H9 (cell line): ENCODE measurements around the gene ZBED2. TPM values are rescaled to one million over a fixed set of nuclear protein-coding genes. Genes with fewer than 3 reads are reported as not detected.

Experiments used
- DNase-seq: peaks from one replicate; pipeline ENCODE4 v3.0.0-alpha.2; 2017
- H2AFZ ChIP-seq: one replicate; pipeline ENCODE4 v1.6.1; 2013; ENCODE audit warnings: mild to moderate bottlenecking, low read length, control low read depth, moderate library complexity
- H2AK5ac ChIP-seq: 2 replicates; pipeline ENCODE4 v1.6.1; 2013; ENCODE audit warnings: low read length, control low read depth, mixed read lengths; ENCODE audit not compliant: insufficient read length
- H2BK120ac ChIP-seq: one replicate; pipeline ENCODE4 v1.6.1; 2013; ENCODE audit warnings: low read depth, mild to moderate bottlenecking, low read length, control low read depth, inconsistent platforms; ENCODE audit not compliant: poor library complexity, severe bottlenecking
- H2BK12ac ChIP-seq: 2 replicates; pipeline ENCODE4 v1.6.1; 2013; ENCODE audit warnings: low read length, control low read depth, mixed read lengths, low read depth; ENCODE audit not compliant: insufficient read length
- H2BK15ac ChIP-seq: 2 replicates; pipeline ENCODE4 v1.6.1; 2013; ENCODE audit warnings: low read depth, low read length, control low read depth
- H2BK20ac ChIP-seq: one replicate; pipeline ENCODE4 v1.6.1; 2013; ENCODE audit warnings: low read depth, mild to moderate bottlenecking, low read length, control low read depth, inconsistent platforms; ENCODE audit not compliant: poor library complexity, severe bottlenecking
- H2BK5ac ChIP-seq: 2 replicates; pipeline ENCODE4 v1.6.1; 2013; ENCODE audit warnings: low read length, control low read depth, mixed read lengths; ENCODE audit not compliant: insufficient read length
- H3K14ac ChIP-seq: 2 replicates; pipeline ENCODE4 v1.6.1; 2013; ENCODE audit warnings: low read length, control low read depth; ENCODE audit not compliant: insufficient read depth
- H3K18ac ChIP-seq: 2 replicates; pipeline ENCODE4 v1.6.1; 2013; ENCODE audit warnings: low read depth, mild to moderate bottlenecking, mixed read lengths, low read length, control low read depth; ENCODE audit not compliant: insufficient read length
- H3K23ac ChIP-seq: 2 replicates; pipeline ENCODE4 v1.6.1; 2013; ENCODE audit warnings: low read length, control low read depth, mixed read lengths, low read depth; ENCODE audit not compliant: insufficient read length
- H3K23me2 ChIP-seq: 2 replicates; pipeline ENCODE4 v1.6.1; 2013; ENCODE audit warnings: low read depth, mild to moderate bottlenecking, mixed read lengths, low read length, control low read depth; ENCODE audit not compliant: insufficient read length, poor library complexity, severe bottlenecking
- H3K27ac ChIP-seq: 2 replicates; pipeline ENCODE4 v1.5.1; 2013; ENCODE audit warnings: low read length, control low read depth, mixed read lengths, low read depth; ENCODE audit not compliant: insufficient read length
- H3K27me3 ChIP-seq: 2 replicates; pipeline ENCODE4 v1.6.1; 2013; ENCODE audit warnings: low read length, control low read depth, inconsistent platforms; ENCODE audit not compliant: insufficient read depth
- H3K4ac ChIP-seq: 2 replicates; pipeline ENCODE4 v1.6.1; 2013; ENCODE audit warnings: low read depth, mild to moderate bottlenecking, control low read depth, inconsistent platforms, low read length, moderate library complexity
- H3K4me1 ChIP-seq: 2 replicates; pipeline ENCODE4 v1.6.1; 2013; ENCODE audit warnings: low read length, control low read depth, inconsistent platforms; ENCODE audit not compliant: insufficient read depth
- H3K4me2 ChIP-seq: 2 replicates; pipeline ENCODE4 v1.6.1; 2013; ENCODE audit warnings: low read length, control low read depth, mixed read lengths; ENCODE audit not compliant: insufficient read length, insufficient read depth
- H3K56ac ChIP-seq: 2 replicates; pipeline ENCODE4 v1.6.1; 2013; ENCODE audit warnings: low read depth, mild to moderate bottlenecking, mixed read lengths, low read length, control low read depth; ENCODE audit not compliant: insufficient read length
- H3K79me1 ChIP-seq: 2 replicates; pipeline ENCODE4 v1.6.1; 2013; ENCODE audit warnings: low read depth, mild to moderate bottlenecking, moderate library complexity, low read length, control low read depth, inconsistent platforms; ENCODE audit not compliant: insufficient read depth, poor library complexity, severe bottlenecking
- H3K79me2 ChIP-seq: 2 replicates; pipeline ENCODE4 v1.6.1; 2013; ENCODE audit warnings: low read length, control low read depth, inconsistent platforms; ENCODE audit not compliant: insufficient read depth
- H3K9ac ChIP-seq: 2 replicates; pipeline ENCODE4 v1.6.1; 2013; ENCODE audit warnings: low read length, control low read depth, mixed read lengths; ENCODE audit not compliant: insufficient read length; ENCODE audit errors: extremely low read depth
- H3K9me3 ChIP-seq: one replicate; pipeline ENCODE4 v1.6.1; 2013; ENCODE audit warnings: low read depth, low read length, inconsistent platforms; ENCODE audit not compliant: control insufficient read depth
- H3T11ph ChIP-seq: one replicate; pipeline ENCODE4 v1.6.1; 2013; ENCODE audit warnings: mild to moderate bottlenecking, low read length, control low read depth, inconsistent platforms
- H4K20me1 ChIP-seq: one replicate; pipeline ENCODE4 v1.6.1; 2013; ENCODE audit not compliant: control insufficient read depth, insufficient read length, insufficient read depth
- H4K5ac ChIP-seq: 2 replicates; pipeline ENCODE4 v1.6.1; 2013; ENCODE audit warnings: low read depth, mild to moderate bottlenecking, mixed read lengths, low read length, control low read depth; ENCODE audit not compliant: insufficient read length
- H4K8ac ChIP-seq: replicated peaks from 2 replicates; pipeline ENCODE4 v1.6.1; 2013; ENCODE audit warnings: low read length, control low read depth, mixed read lengths, low read depth; ENCODE audit not compliant: insufficient read length
- H4K91ac ChIP-seq: 2 replicates; pipeline ENCODE4 v1.6.1; 2013; ENCODE audit warnings: low read depth, mild to moderate bottlenecking, moderate library complexity, mixed read lengths, low read length, control low read depth; ENCODE audit not compliant: insufficient read length
- H3K27ac Mint-ChIP-seq, 3 experiments: 2 replicates in 2 of 3; 3 replicates in 1 of 3; pipeline ENCODE4 v1.8.0; 2020 to 2021; ENCODE audit warnings: mixed read lengths in 3 of 3, mild to moderate bottlenecking in 1 of 3, moderate library complexity in 1 of 3
- H3K27me3 Mint-ChIP-seq: 2 replicates; pipeline ENCODE4 v1.8.0; 2021; ENCODE audit warnings: low read depth, mild to moderate bottlenecking, moderate library complexity, mixed read lengths
- H3K36me3 Mint-ChIP-seq, 3 experiments: 2 replicates in 2 of 3; 3 replicates in 1 of 3; pipeline ENCODE4 v1.8.0; 2020 to 2021; ENCODE audit warnings: low read depth in 3 of 3, mixed read lengths in 3 of 3; ENCODE audit not compliant: insufficient read depth in 1 of 3
- H3K4me1 Mint-ChIP-seq, 2 experiments: 2 replicates each; pipeline ENCODE4 v1.8.0; 2020; ENCODE audit warnings: mixed read lengths in 2 of 2
- H3K4me3 Mint-ChIP-seq, 2 experiments: 2 replicates in 1 of 2; 3 replicates in 1 of 2; pipeline ENCODE4 v1.8.0; 2020 to 2021; ENCODE audit warnings: mild to moderate bottlenecking in 2 of 2, mixed read lengths in 2 of 2, moderate library complexity in 1 of 2
- H3K9me3 Mint-ChIP-seq, 2 experiments: 2 replicates in 1 of 2; 3 replicates in 1 of 2; pipeline ENCODE4 v1.8.0; 2020; ENCODE audit warnings: mild to moderate bottlenecking in 2 of 2, mixed read lengths in 2 of 2, moderate library complexity in 1 of 2
- CTCF ChIP-seq: fragments of 200-600 bp; sonication (generic); conservative IDR thresholded peaks from 3 replicates; pipeline ENCODE4 v1.8.0; 2021; ENCODE audit warnings: antibody characterized with exemption, mild to moderate bottlenecking
- WGBS: extraction: QIAGEN DNeasy Blood & Tissue Kit; methylation state at CpG from one replicate; pipeline ENCODE4 v1.1.7; 2013; ENCODE audit warnings: missing lambda C conversion rate, low lambda C conversion rate, mixed read lengths; ENCODE audit not compliant: insufficient read length; ENCODE audit errors: extremely low coverage; 5-methylcytosine and 5-hydroxymethylcytosine counted together
- long read RNA-seq: library from polyadenylated mRNA; unstranded; transcript quantifications from one replicate; pipeline ENCODE4 v2.0.0, GENCODE V29; 2020
- total RNA-seq: library from RNA; stranded (reverse); gene quantifications from 2 replicates; pipeline ENCODE4 v1.2.1, GENCODE V29; 2021

ZBED2 gene
- not detected in 2 replicates for total RNA-seq
- long read RNA-seq: 0 reads

- Histone ChIP-seq H3K4me2 (no peak within 1 kb of the TSS), H3K79me2 (no peaks in the 10 kb centered on the region), H3K23me2 (no peaks in the 10 kb centered on the region), H2BK20ac (no peak within 1 kb of the TSS), H3K27ac (no peak within 1 kb of the TSS), H3K4ac (no peak within 1 kb of the TSS), H3K4me1 (no peaks in the 10 kb centered on the region), H3K14ac (no peak within 1 kb of the TSS), H3K9ac (no peak within 1 kb of the TSS), H2AK5ac (no peak within 1 kb of the TSS), H3T11ph (no peak within 1 kb of the TSS), H2BK12ac (no peak within 1 kb of the TSS), H3K18ac (no peak within 1 kb of the TSS), H4K20me1 (no peaks in the 10 kb centered on the region), H2BK5ac (no peak within 1 kb of the TSS), H2BK15ac (no peak within 1 kb of the TSS), H4K8ac (no peak within 1 kb of the TSS), H2AFZ (no peak within 1 kb of the TSS), H3K27me3 (no peaks in the 10 kb centered on the region), H3K9me3 (no peaks in the 10 kb centered on the region), H4K91ac (no peak within 1 kb of the TSS), H3K79me1 (no peaks in the 10 kb centered on the region), H3K23ac (no peak within 1 kb of the TSS), H2BK120ac (no peak within 1 kb of the TSS), H3K56ac (no peak within 1 kb of the TSS), H4K5ac (no peak within 1 kb of the TSS)
- no peak for TF ChIP-seq CTCF
- Mint-ChIP-seq H3K36me3 (no peaks in the 10 kb centered on the region), H3K27me3 (no peaks in the 10 kb centered on the region), H3K4me3 (no peak within 1 kb of the TSS), H3K27ac (no peak within 1 kb of the TSS; a peak in 1 of 7 replicates), H3K9me3 (peaks cover 0 to 3% of the 10 kb centered on the region in 2 experiments; a peak in 1 of 5 replicates), H3K4me1 (no peaks in the 10 kb centered on the region)
- WGBS: no CpG with 5 or more reads among the region's 2 CpGs
- no peak for DNase-seq
These were observed at the start of gene ZBED2 for GRCh38 chr3:111595232-111595631. Gene ZBED2 (minus strand): TSS chr3:111595346. CDS start chr3:111594201, 1,145 bp downstream.
